Eye (tissue), 1 donor: ENCODE results near the gene RIMKLA.

Experiments used
- DNase-seq: peaks from one replicate; pipeline ENCODE4 v3.0.0-alpha.2; 2015

The RIMKLA gene, protein sequence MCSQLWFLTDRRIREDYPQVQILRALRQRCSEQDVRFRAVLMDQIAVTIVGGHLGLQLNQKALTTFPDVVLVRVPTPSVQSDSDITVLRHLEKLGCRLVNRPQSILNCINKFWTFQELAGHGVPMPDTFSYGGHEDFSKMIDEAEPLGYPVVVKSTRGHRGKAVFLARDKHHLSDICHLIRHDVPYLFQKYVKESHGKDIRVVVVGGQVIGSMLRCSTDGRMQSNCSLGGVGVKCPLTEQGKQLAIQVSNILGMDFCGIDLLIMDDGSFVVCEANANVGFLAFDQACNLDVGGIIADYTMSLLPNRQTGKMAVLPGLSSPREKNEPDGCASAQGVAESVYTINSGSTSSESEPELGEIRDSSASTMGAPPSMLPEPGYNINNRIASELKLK

GRCh38 chr1:42380586-42381279 is at the start of gene RIMKLA:
TSS of gene RIMKLA (plus strand) at chr1:42380792. CDS start at chr1:42380935, 143 bp downstream.
- DNase-seq = peak; percentile 82

DNA sequence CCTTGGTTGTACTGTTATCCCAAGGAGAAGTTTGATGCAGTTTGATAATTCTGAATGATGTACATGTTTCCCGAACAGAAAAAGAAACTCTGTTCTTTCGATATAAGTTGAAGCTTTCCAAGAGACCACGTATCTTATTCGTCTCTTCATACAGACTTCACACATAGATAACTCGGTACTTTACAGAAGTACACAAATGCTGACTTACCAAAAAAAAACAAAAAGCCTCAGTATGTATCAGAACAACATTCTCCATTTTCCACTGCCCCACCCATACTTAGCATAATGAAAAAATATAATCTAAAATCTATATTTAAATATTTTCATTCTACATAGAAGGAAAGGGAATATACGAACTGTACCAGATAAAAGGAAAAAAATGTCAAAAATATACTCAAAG is 47.7 kb upstream of the RIMKLA start:
- no peak for DNase-seq

DNA sequence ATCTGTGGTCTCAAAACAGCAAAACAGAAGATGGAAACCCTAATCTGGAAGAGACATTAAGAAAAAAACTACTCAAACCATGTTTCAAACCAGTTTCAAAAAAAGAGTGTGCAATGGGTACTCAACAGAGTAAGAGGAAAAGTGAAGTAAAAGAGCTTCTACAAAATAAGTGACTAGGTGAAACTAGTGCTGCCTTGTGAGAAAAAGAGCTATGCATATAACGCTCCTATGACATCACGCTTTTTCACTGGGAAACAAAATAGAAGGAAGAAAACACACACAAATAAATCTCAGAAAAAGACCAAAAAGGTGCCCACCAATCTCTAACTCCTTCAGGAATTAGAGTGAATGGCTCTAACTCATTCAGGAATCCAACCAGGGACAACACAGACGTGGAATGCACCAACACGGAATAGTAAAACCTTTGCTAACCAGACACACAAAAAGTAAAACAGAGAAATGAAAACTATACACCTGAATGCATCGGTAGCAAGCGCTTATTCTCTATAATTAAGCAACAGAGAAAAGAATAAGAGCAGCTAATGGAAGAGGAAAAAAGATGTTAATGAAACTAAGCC is 46.8 kb upstream of the RIMKLA start:
- no peak for DNase-seq

GRCh38 chr1:42334240-42335049 is 46.1 kb upstream of the RIMKLA start:
- DNase-seq = peak; percentile 79

DNA sequence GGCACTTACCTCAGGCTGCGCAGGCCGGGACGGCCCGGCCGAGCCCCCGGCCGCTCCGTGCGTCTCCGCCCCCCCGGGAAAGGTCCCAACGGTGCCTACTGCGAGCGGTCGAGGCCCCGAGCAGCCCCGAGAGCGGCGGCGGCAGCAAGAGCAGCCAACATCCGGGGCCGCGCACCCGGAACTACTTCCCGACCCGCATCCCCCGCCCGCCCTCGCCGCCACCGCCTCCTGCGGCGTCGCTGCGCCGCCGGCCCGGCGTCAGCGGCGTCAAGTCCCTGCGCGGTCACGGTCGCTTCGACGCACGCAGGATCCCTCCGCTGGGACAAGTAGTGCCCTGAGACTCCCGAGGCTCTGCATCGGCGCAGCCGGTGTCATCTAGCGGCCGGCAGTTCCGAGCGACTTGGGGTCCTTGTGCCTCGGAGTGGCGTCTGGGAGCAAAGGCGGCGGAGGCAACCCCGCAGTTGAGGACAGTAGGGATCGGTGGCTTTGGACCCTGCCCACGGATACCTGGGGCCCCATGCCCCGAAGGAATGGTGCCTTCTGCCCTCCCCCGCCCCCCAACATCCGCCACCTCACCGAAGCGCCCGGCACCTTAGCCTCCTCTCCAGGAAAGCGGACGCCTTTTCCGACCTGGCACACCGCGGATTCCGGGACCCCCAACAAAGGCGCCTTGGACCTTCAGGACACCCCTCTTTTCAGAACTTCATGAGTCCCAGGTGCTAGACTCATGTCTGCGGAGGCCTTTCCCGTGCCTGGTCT is 45.4 kb upstream of the RIMKLA start, which contains the start of gene FOXJ3:
FOXJ3 (minus strand) TSS at position 186 of the 759 bp plus-strand sequence. CDS start 24,142 bp downstream, outside the sequence.
- DNase-seq = peak; percentile 98

- DNase-seq = no peak
Observed at GRCh38 chr1:42335809-42336518, 44.6 kb upstream of the RIMKLA start.

DNA sequence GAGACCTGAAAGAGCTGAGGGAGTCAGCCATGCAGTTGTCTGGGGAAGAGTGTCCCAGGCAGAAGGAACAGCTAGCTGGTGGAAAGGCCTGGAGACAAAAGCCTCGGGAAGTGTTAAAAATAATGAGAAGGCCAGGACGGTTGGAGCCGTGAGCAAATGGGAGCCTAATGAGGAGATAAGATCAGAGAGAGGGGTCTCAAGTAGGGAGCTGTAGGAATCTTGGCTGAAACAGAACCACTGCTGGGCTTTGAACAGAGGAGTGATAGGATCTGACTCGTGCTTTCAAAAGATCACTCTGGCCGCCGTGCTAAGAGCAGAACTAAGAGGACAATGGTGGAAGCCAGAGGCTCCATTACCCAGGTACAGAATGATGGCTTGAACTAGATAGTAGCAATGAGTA is 43.6 kb upstream of the RIMKLA start:
- DNase-seq = no peak

- DNase-seq = no peak
Observed at GRCh38 chr1:42340093-42340492, 40.5 kb upstream of the RIMKLA start.

DNA sequence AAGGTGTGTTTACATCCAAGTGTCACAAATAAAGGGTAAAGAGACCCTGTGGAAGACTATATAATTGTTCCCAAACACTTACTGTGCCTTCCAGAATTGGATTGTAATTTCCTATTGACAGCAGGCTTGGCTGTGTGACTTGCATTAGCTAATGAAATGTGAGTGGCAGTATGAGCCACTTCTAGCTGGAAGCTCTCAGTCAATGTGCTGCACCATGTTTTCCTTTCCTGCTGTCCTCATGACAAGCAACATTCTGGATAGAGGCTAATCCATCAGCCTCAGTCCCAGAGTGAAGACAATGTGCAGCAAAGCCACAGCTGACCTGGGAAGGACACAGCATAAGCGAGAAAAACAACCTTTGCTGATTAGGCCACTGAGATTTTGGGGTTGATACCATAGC is 39.7 kb upstream of the RIMKLA start:
- DNase-seq = no peak

DNA sequence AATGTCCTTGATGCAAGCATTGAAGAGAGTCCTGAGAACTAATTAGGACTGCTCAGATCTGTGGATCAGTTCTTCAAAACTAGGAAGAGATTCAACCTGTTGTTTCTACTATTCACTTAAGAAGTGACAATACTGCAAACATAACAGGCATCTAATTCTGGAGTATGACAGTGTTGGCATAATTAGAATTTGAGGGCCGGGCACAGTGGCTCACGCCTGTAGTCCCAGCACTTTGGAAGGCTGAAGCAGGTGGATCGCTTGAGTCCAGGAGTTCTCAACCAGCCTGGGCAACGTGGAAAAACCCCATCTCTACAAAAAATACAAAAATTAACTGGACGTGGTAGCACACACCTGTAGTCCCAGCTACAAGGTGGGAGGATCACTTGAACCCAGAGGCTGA is 37.5 kb upstream of the RIMKLA start:
- no peak for DNase-seq

- peak; percentile 87 for DNase-seq
Observed at GRCh38 chr1:42348498-42348897, 32.1 kb upstream of the RIMKLA start.

- no peak for DNase-seq
Observed at GRCh38 chr1:42350086-42350485, 30.5 kb upstream of the RIMKLA start.

DNA sequence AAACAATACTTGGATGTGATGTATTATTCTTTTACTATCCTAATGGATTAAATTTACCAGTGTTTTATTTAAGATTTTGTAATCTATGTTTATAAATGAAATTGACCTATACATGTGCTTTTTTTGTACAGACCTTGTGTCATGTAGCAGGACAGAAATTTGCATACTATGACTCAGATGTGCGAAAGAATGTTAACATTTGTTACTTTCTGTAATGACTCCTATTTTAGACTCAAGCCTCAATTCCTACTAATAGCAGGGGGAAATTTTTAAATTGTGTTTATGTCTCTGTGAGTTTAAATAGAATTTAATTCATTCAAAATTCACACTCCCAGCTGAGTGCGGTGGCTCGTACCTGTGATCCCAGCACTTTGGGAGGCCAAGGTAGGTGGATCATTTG is 21.8 kb upstream of the RIMKLA start:
- DNase-seq = no peak

GRCh38 chr1:42359466-42359865 is 21.1 kb upstream of the RIMKLA start:
- no peak for DNase-seq

GRCh38 chr1:42364089-42364488 is 16.5 kb upstream of the RIMKLA start:
- no peak for DNase-seq

GRCh38 chr1:42364542-42364941 is 16.1 kb upstream of the RIMKLA start:
- DNase-seq = no peak

DNA sequence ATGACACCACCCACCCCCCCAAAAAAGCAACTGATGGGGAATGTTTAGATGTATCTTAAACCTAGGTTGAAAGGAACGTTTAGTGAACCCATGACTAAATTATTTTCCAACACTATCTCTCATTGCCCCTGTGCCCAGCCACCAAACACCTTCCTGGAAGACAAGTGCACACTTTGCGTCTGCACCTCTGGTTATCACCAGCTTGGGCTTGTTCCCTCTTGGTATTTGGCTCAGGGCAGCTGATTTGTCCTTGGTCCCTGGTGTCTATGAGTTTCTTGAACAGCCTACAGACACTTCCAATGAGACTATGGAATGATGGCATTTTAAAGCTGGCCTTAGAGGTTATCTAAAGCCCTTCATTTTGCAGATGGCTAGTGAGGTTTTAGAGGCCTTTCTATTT is 15.5 kb upstream of the RIMKLA start:
- no peak for DNase-seq

GRCh38 chr1:42368096-42368795 is 12.3 kb upstream of the RIMKLA start:
- DNase-seq = no peak

- no peak for DNase-seq
Observed at GRCh38 chr1:42369471-42369870, 11.1 kb upstream of the RIMKLA start.

DNA sequence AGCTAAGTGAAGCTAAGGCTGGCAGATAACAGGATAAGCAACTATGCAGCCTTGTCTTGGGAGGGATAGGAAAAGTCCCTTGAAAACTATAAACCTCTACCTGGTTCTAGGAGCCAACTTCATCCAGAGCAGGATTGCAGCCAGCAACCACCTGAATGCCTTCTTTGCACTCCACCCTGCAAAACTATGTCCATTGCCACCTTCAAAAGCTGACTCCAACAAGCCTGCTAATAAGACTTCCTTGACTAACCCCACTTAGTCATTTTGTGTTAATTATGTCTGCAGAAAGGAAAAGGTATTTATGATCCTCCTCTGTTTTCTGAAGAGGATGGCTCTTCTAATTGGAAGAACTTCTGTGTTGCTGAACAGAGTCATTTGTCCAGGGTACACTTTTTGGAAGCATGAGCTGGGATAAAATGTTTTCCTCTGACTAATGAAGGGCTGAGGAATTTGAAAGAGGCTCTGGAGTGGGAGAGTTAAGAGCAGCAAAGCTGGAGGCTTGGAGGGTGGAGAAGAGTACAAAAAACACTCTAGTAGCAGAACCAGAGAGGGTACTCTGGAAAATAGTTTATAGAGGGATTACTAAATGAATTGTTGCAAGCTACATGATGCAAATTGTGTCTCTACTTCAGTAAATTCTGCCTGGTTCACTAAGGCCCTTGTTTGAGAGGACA is 9.6 kb upstream of the RIMKLA start:
- DNase-seq = no peak
